ENCODE measurements around the gene ELL. TPM values are rescaled to one million over a fixed set of nuclear protein-coding genes. Genes with fewer than 3 reads are reported as not detected.

The ELL gene
- total RNA-seq, 2 donors from 2014 or later, result 18.8 to 23.0 TPM

DNA sequence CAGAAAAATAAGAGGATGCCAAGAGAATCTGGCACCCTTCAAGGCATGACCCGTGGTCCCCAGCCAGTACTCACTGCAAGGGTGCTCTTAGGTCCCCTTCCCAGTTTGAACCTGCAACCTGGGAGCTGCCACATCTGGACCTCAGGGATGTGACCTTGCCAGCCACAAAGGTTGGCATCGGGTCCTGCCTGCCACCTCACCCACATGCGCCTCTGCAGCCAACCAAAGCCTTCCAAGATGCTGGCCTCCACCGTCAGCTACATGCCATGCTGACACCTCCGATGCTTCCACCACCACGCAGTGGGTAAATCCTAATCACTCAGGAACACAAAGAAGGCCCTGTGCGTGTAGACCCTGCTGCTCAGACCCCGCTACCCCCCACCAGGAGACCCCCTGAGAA lies 35.1 kb downstream of the ELL start:
- H3K36me3 Mint-ChIP-seq, result no peaks in the 10 kb centered on the region
- peak overlapping the region; percentile 51 to 82 for H3K27ac Mint-ChIP-seq
- DNase-seq (ENCODE audit: low spot score in 2 of 2) (no peak), ATAC-seq (peak in 1 of 2 donors; percentile 3)
- H3K9me3 Mint-ChIP-seq, result no peaks in the 10 kb centered on the region

- peak overlapping the region; percentile 27 to 53 for H3K27ac Mint-ChIP-seq
- no peak for ATAC-seq
- H3K36me3 Mint-ChIP-seq, result no peaks in the 10 kb centered on the region
- no peaks in the 10 kb centered on the region for H3K9me3 Mint-ChIP-seq
- DNase-seq (ENCODE audit: low spot score in 2 of 2), result no peak
These were observed 36.9 kb downstream of the ELL start for GRCh38 chr19:18484992-18485391.

DNA sequence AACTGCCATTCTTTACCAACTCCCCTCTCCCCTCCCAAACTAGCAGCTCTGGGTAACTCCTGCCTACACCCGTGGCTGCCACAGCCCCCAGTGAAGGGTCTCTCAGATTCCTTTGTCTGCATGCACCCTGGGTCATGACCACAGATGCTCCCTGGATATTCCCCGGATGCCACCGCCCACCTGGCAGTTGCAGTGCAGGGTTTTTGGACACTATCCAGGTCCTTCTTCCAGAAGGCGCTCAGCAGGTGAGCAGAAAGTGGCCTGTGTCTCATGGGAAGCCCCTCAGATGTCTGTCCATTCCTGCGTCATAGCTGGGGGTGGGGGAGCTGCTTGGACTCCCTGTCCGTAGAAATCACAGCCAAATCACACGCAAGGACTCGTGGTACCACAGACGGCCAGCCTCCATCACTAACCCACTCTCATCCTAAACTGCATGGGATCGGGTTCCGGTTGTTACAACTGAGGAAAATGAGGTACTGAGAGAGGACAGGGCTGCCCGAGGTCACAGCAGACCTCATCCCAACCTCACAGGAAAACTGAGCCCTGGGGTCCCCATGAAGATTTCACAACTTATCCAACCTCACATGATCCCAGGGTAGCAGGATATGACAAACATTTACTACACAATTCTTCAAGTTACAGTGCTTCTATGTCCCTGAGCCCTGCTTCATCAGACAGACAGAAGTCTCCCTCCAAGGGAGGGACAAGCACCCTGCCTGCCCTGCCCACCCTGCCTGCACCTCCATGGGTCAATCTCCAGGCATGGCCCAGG lies 38.6 kb downstream of the ELL start:
- no peak for DNase-seq (ENCODE audit: low spot score in 2 of 2)
- no peaks in the 10 kb centered on the region for H3K36me3 Mint-ChIP-seq
- no peak for ATAC-seq
- H3K27ac Mint-ChIP-seq, result no peak overlapping the region
- no peaks in the 10 kb centered on the region for H3K9me3 Mint-ChIP-seq

- H3K27ac Mint-ChIP-seq, result peak overlapping the region; percentile 1 to 48
- ATAC-seq, result peak; percentile 19 to 25
- H3K36me3 Mint-ChIP-seq, result no peaks in the 10 kb centered on the region
- DNase-seq (ENCODE audit: low spot score in 2 of 2), result no peak
- H3K9me3 Mint-ChIP-seq, result no peaks in the 10 kb centered on the region
These were observed 40.2 kb downstream of the ELL start for GRCh38 chr19:18481505-18482222.

GRCh38 chr19:18480006-18480691 lies 41.7 kb downstream of the ELL start:
- peak overlapping the region; percentile 85 to 98 for H3K27ac Mint-ChIP-seq
- no peaks in the 10 kb centered on the region for H3K9me3 Mint-ChIP-seq
- H3K36me3 Mint-ChIP-seq, result no peaks in the 10 kb centered on the region
- ATAC-seq, result no peak
- DNase-seq (ENCODE audit: low spot score in 2 of 2), result no peak

- ATAC-seq (peak; percentile 84 to 98), DNase-seq (ENCODE audit: low spot score in 2 of 2) (peak; percentile 50 to 88)
- H3K27ac Mint-ChIP-seq, result peak overlapping the region; percentile 85 to 98
- no peaks in the 10 kb centered on the region for H3K9me3 Mint-ChIP-seq
- no peaks in the 10 kb centered on the region for H3K36me3 Mint-ChIP-seq
These were observed 43.1 kb downstream of the ELL start for GRCh38 chr19:18478545-18479311.

- no peak for DNase-seq (ENCODE audit: low spot score in 2 of 2)
- Mint-ChIP-seq H3K36me3 (no peaks in the 10 kb centered on the region), H3K9me3 (no peaks in the 10 kb centered on the region), H3K27ac (peak overlapping the region; percentile 65 to 85)
- ATAC-seq, result no peak
These were observed 43.9 kb downstream of the ELL start for GRCh38 chr19:18477974-18478373.

GRCh38 chr19:18477042-18477779 lies 44.7 kb downstream of the ELL start:
- no peak for ATAC-seq
- no peak for DNase-seq (ENCODE audit: low spot score in 2 of 2)
- no peaks in the 10 kb centered on the region for H3K9me3 Mint-ChIP-seq
- peak overlapping the region; percentile 39 to 85 for H3K27ac Mint-ChIP-seq
- H3K36me3 Mint-ChIP-seq, result no peaks in the 10 kb centered on the region

GRCh38 chr19:18476507-18477041 lies 45.3 kb downstream of the ELL start:
- Mint-ChIP-seq H3K9me3 (no peaks in the 10 kb centered on the region), H3K36me3 (no peaks in the 10 kb centered on the region), H3K27ac (peak overlapping the region in 1 of 2 donors; percentile 85)
- DNase-seq (ENCODE audit: low spot score in 2 of 2), result no peak
- ATAC-seq, result no peak

GRCh38 chr19:18475762-18476331 lies 46.0 kb downstream of the ELL start:
- Mint-ChIP-seq H3K36me3 (no peaks in the 10 kb centered on the region), H3K27ac (peak overlapping the region in 1 of 2 donors; percentile 2), H3K9me3 (no peaks in the 10 kb centered on the region)
- ATAC-seq, result no peak
- DNase-seq (ENCODE audit: low spot score in 2 of 2), result no peak

GRCh38 chr19:18475004-18475453 lies 46.8 kb downstream of the ELL start:
- ATAC-seq (peak in 1 of 2 donors; percentile 15), DNase-seq (ENCODE audit: low spot score in 2 of 2) (no peak)
- no peaks in the 10 kb centered on the region for H3K9me3 Mint-ChIP-seq
- H3K36me3 Mint-ChIP-seq, result no peaks in the 10 kb centered on the region
- peak overlapping the region; percentile 17 to 72 for H3K27ac Mint-ChIP-seq

DNA sequence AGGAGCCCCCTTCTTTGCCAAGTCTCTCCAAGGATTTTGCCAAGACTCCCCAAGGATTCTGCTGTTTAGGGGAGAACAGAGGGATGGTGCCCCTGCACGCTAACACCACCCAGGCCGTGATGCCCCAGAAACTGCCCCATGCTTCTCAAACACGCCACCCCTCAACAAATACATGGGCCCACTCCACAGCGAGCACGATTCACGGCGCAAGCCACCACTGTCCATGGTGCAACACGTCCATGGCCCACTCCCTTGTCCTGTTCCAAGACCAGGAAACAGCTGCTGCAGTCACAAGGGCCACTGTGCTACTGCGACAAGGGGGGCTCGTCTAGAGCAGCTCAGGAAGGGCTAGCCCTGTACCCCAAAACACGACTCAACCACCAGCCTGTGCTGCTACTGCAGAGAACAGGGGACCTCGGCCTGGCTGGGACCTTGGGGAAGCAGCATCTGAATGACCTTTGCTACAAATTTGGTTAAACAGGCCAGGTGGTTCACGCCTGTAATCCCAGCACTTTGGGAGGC lies 47.4 kb downstream of the ELL start:
- no peaks in the 10 kb centered on the region for H3K36me3 Mint-ChIP-seq
- peak overlapping the region; percentile 17 to 72 for H3K27ac Mint-ChIP-seq
- no peaks in the 10 kb centered on the region for H3K9me3 Mint-ChIP-seq
- ATAC-seq (no peak), DNase-seq (ENCODE audit: low spot score in 2 of 2) (no peak)

DNA sequence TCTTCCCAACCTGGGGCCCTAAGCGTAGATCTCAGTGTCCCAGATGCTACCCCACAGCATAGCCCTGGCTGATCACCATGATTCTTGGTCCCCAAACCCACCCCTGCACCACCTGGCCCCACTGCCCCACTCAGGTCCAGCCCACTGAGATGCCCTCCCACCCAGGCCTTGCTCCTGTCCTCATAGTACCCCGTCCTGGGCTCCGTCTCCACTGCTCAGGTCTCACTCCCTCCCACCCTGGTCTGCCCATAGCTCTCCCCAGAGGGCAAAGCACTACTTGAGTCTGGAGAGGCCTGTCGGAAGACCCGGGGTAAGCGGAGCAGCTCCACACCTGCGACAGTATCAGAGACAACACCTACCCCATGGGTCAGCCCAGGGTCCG lies 48.2 kb downstream of the ELL start:
- DNase-seq (ENCODE audit: low spot score in 2 of 2) (no peak), ATAC-seq (no peak)
- Mint-ChIP-seq H3K9me3 (no peaks in the 10 kb centered on the region), H3K27ac (peak overlapping the region in 1 of 2 donors; percentile 91), H3K36me3 (no peaks in the 10 kb centered on the region)

DNA sequence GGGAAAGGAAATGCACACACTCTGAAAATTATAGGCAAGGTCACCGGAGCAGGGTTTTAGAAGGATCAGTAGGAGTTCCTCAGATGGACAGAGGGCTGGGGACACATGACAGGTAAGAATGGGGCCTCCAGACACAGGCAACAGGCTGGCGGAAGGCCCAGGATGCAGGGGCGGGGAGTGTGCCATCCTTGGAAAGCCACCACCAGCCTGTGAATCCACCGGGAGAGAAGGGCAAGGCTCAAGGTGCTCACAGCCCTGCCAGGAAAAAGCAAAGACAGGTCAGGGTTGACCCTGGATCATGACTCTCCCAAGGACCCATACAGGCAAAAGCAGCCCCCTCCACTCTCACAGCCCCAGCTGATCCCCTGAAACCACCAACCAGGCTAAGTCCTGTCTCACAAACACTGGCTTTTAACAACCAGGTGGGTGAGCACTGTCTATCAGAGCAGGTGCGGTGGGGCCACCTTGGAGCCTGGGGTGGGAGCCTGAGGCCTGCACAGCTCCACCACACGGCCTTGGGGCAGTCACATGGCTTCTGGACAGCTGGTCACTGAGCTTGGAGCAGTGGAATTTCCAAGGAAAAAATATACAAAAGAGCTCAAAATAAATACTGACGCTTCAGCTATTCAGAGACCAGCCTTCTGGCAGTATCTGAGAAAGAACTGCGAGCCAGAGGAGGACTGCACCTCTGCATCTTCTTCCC lies 48.7 kb downstream of the ELL start:
- Mint-ChIP-seq H3K27ac (peak overlapping the region; percentile 21 to 91), H3K9me3 (no peaks in the 10 kb centered on the region), H3K36me3 (no peaks in the 10 kb centered on the region)
- ATAC-seq, result no peak
- no peak for DNase-seq (ENCODE audit: low spot score in 2 of 2)

GRCh38 chr19:18470787-18471186 lies 51.1 kb downstream of the ELL start:
- ATAC-seq (no peak), DNase-seq (ENCODE audit: low spot score in 2 of 2) (no peak)
- H3K9me3 Mint-ChIP-seq, result no peaks in the 10 kb centered on the region
- no peaks in the 10 kb centered on the region for H3K36me3 Mint-ChIP-seq
- no peak overlapping the region for H3K27ac Mint-ChIP-seq
